ENCODE results near the gene NDUFS7.

Gene NDUFS7

GRCh38 chr19:1365319-1366269, 18.1 kb upstream of the NDUFS7 start:
- DNase-seq = no peak

GRCh38 chr19:1366296-1366695, 17.4 kb upstream of the NDUFS7 start:
- DNase-seq = no peak

- DNase-seq = no peak
Measured at GRCh38 chr19:1366899-1367870, 16.5 kb upstream of the NDUFS7 start.

GRCh38 chr19:1369214-1369805, 14.4 kb upstream of the NDUFS7 start:
- no peak for DNase-seq

- DNase-seq = no peak
Measured at GRCh38 chr19:1370579-1371361, 12.9 kb upstream of the NDUFS7 start.

- DNase-seq = no peak
Measured at GRCh38 chr19:1373042-1373533, 10.6 kb upstream of the NDUFS7 start.

GRCh38 chr19:1373534-1374249, 10.0 kb upstream of the NDUFS7 start:
- DNase-seq = no peak

GRCh38 chr19:1374250-1374577, 9.5 kb upstream of the NDUFS7 start:
- no peak for DNase-seq

GRCh38 chr19:1376415-1376805, 7.3 kb upstream of the NDUFS7 start:
- DNase-seq = no peak

GRCh38 chr19:1377176-1377964, 6.3 kb upstream of the NDUFS7 start:
- no peak for DNase-seq

- no peak for DNase-seq
Measured at GRCh38 chr19:1377965-1378785, 5.5 kb upstream of the NDUFS7 start.

GRCh38 chr19:1379126-1379905, 4.4 kb upstream of the NDUFS7 start:
- no peak for DNase-seq

GRCh38 chr19:1379961-1380489, 3.7 kb upstream of the NDUFS7 start:
- no peak for DNase-seq

- no peak for DNase-seq
Measured at GRCh38 chr19:1382250-1382649, 1.5 kb upstream of the NDUFS7 start.

GRCh38 chr19:1383017-1383311, 743 bp upstream of the NDUFS7 start:
- DNase-seq = no peak

- DNase-seq = no peak
Measured at GRCh38 chr19:1384085-1384462, 367 bp downstream of the NDUFS7 start.

GRCh38 chr19:1384478-1385110, 887 bp downstream of the NDUFS7 start:
- no peak for DNase-seq

- no peak for DNase-seq
Measured at GRCh38 chr19:1385816-1386215, 2.1 kb downstream of the NDUFS7 start.

Measured in activated naive CD4-positive, alpha-beta T cell (primary cell).